Stimulated activated CD4-positive, alpha-beta T cell treated with anti-CD3 and anti-CD28 coated beads, Interleukin-15, amount 100 ng/mL, for 48 hours (primary cell): Measurements from ENCODE around the gene P2RY12.

Source experiments
- DNase-seq, 2 donors: peaks; one replicate each; pipeline ENCODE4 v3.0.0-alpha.2; 2020; ENCODE audit warnings: low read depth in 2 of 2

P2RY12 gene

DNA sequence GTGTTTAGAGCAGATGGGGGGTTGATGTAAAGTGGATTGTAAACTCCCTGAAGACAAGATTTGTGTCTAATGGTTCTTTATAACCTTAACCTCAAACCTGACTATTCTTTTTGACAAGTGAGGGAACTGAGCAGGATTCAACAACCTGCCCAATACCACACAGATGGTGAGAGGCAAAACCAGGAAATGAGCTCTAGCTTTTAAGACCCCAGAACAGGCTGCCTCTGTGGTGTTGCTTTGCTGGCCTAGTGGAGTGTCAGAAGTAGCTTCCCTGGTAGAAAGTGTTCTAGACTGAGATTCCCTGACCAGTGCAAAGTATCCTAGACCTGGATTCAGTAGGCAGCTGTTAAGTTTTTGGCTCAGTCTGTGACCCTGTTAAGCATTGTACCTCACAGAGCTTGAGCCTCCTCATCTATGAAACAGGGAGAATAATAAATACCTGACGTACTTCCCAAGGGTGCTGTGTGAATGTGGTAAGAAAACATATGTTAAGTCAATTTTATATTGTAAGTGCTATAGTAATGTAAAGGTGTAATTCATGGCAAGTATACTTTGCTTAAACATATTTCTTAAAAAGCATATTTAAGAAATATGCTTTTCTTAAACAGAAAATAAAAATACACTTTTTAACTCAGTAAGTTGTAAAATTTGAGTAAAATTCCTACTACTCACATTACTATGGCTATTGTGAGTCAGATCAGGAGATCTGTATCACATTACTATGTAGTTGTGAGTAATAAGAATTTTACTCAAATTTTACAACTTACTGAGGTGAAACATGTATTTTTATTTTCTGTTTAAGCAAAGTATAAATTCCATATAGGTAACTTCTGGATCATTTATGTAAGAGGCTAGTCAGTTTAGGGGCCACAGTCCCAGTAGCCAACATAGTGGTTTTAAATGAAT lies 76.7 kb downstream of the P2RY12 start:
- no peak for DNase-seq

DNA sequence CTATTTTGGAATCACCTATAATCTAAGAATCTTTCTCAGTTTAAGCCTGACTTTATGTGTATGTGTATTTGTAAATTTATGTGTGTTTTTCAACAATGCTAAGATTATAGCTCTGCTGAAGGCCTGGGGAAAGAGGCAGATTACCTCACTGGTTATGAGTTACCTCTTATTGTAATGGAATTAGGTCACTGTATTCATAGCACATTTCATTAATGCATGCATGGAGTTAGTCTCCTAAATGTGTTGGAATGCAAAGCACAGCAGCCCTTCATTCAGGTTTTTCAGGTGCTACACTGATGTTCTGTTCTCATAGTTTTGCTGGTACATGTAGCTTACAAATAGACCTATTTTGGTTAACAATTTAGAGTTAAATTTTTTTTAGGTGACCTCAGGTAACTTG lies 77.4 kb downstream of the P2RY12 start:
- no peak for DNase-seq

DNA sequence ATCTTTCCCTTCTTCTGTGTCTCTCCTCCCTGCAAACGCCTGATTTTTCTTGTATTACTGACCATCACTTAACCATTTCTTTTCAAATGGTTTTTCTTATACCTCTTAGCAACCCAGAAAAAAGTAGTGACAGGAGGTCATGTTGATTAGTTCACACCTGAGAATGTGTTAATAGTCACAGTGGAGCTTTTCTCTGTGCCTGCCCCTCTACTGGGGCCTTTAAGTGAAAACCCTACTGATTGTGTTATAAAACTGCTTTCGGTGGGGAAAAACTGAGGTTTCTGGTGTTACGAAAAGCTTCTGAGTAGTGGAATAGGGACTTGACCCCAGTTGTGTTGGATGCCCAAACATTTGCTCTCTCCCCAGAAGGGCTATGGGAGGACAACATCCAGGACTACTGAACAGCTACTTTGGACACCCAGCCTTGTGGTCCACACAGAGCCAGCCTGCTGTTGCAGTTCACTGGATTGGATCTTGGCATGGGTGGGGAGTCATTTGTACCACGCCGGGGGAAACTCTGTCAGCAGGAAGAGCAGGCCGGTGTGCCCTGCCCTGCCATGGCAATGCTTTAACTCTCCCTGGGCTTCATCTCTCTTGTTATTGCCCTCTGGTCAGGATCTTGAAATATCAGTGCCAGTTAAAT lies 78.3 kb downstream of the P2RY12 start:
- DNase-seq = no peak

DNA sequence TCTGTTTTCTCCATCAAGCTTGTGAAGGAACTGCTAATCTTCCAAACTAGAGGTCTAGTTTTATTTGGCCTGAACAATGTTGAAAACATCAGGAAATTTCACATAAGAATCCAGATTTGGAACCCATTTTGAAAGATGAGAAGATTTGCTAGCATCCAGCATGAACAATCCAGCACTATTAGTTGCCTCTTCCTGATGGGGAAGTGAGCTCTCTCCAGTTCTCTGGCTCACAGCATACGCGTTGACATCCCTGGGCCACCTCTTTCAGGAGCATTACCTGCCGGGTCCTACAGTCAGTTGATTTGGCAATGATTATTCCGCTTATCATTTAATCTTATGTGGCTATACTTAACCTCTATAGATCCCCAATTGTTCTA lies 78.8 kb downstream of the P2RY12 start:
- DNase-seq = no peak

DNA sequence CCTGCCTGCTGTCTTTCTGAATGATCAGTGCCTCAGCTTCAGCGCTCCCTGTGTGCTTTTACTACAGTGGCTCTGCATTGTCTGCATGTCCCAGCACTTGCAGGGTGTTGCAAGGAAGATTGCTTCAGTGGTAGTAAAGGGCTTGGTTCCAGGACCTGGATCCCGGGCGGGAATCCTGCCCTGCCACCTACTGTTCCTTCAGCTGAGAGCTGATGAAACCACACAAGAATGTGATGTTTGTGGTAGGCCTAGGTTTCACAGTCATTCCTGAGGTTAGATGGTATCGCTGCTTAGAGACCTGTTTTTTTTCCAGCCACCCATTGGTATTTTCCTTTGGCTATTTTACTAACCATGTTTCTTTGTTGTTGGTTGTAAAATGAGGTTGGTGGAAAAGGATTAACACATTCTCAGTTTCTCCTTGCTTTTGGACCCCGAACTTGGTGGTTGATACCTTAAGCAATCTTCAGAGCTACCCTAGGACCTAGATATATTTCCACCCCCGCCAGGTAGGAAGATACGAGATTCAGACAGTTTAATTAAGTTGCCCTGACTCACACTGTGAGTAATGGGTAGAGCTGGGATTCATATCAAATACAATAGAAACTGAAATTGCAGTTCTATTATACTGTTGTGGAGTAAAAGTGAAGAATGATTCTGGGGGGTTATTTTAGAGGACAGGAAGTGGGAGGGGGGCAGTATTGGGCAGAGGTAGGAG lies 79.3 kb downstream of the P2RY12 start:
- DNase-seq = peak; percentile 10 to 33

DNA sequence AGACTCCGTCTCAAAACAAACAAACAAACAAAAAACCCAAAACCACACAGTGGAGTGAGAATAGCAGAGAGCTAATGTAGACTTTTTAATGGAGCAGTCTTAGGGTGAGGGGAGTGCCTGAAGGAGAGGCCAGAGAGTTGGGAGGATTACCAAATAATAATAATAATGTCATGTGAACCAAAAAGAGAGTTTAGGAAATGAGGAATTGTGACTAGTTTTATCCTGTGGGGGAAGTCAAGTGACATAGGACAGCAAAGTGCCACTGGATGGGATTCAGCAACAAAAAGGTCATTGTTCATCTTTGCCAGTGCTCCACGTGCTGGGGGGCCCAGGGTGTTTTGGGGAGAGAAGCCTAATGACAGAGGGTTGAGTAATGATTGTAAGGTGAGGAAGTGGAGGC lies 80.8 kb downstream of the P2RY12 start:
- DNase-seq = no peak

DNA sequence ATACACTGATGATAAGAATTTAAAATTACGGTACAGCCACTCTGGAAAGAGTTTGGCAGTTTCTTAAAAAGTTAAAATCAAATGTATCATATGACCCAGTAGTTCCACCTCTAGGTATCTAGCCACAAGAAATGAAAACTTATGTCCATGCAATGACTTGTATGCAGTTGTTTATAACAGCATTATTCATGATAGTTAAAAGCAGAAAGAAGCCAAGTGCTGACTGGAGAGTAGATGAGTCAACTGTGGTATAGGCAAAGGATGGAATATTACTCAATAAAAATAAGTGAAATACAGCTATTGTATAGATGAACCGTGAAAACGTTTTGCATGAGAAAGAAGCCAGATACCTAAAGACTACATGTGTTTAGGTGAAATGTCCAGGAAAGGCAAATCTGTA lies 82.8 kb downstream of the P2RY12 start:
- no peak for DNase-seq

DNA sequence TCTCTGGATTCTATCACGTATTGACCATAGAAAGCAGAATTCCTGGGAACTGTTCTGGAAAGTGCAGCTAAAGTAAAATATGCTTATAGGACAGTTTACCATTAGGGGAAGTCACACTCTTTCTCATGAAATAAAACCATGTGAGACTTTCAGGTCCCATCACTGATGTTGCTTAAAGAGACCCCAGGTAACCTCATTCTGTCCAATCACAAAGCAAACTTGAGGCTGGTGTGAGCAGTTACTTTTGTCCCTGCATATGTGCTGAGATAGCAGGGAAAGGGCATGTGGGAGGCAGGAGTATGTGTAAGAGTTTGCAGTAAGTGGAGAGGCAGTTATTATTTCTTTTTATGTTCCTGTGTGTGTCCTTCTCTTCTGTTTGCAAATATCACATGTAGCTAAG lies 84.0 kb downstream of the P2RY12 start:
- DNase-seq = no peak

DNA sequence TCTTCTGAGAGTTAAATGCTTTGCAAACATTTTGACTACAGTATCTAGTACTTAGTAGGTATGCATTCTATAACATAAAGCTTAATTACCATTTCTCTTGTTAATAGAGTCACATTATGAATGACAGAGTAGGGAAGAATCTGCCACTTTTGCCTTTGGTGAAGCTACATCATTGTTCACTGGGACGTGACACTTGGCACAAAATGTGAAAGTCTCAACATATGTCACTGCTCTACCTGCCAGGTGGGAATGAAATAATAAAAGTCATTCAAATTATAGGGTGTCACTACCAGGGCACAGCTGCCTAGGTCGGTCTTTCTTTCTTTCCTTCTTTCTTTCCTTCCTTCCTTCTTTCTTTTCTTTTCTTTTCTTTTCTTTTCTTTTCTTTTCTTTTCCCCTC lies 85.5 kb downstream of the P2RY12 start:
- DNase-seq = no peak

DNA sequence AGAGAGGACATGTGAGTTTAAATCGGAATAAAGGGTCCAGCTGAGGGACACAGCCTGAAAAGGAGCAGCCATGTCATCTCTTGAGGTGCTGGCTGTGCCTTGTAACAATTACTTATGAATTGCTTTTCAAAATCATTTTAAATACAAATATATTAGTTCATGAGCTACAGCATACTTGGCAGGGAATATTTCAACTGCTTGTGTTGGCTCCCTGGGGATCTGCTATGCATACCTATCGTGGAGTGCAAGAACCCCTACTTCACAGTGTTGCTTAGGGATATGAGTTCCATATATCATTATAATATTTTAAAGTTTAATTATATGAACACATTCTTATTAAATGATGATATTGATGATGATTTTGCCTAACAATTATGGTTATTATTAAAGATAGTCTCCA lies 87.1 kb downstream of the P2RY12 start:
- no peak for DNase-seq

DNA sequence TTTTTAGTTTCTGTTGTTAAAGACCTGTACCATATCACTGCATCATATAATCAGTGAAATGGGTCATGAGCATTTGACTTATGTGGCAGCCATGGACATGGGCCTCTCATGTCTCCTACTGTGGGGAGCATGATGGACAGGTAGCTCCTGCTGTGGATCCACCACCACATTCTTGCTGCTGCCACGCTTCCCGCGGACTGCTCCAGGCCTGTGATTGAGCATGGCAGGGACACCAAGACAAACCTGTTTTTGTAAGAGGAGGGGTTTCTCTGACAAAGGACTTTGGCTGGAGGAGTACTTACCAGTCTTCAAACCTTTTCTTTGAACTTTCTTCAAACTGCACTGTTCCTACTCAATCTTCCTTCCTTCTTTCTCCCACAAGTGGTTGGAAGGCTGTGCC lies 88.3 kb downstream of the P2RY12 start:
- DNase-seq = no peak

DNA sequence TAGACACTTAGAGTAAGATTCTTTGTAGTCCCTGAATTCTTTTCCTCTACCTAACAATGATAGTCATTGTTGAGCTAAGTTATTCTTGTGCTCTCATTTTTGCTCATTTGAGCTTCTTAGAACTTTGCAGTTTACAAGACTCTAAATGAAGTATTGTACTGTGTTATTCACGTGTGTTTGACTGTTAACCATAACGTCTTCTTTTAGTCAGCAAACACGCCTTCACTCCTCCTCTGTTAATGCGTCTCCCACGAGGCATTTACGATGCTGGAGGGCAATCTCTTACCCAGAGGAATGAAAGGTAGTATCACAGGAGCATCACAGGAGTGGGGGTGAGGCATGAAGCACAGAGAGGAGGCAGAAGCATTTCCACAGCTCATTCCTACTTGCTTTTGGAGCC lies 91.4 kb downstream of the P2RY12 start:
- DNase-seq = no peak

DNA sequence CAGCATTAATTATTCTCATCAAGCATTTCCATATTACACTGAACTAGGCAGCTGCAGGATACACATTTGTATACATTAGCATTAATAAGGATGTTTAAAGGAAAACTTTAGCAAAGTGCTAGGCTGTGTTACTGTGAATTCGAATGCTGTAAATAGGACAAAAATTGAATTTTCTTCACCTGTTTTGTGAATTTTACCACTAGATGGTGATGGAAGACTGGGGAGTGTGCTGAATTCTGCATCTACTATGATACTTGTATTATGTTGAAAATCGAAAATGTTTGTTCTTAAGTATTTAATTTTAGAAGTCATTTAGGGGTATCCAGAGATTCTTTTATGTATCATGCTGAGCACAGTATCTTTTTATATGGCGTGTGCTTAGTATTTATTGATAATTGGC lies 93.9 kb downstream of the P2RY12 start:
- no peak for DNase-seq

DNA sequence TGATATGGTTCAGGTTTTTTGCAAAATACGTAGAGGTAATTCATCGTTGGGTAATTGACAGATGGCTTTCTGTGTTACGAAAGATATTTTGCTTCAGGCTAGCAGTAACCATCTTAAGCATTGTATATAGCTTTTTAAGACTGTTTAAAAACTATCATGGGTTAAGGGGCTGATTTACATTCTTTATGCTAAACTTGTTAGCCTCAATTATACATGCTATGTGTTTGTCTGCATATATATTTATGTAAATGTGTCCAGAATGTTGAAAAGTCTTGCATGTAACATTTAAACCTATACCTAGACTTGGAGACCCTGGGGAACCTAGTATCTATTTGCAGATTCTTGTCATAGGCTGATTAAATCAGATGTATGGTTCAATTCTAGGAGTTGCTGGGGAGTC lies 95.1 kb downstream of the P2RY12 start:
- no peak for DNase-seq
